Neural crest cell (in vitro differentiated cells): ENCODE data around the gene FAM217A. TPM values are rescaled to one million over a fixed set of nuclear protein-coding genes. Genes with fewer than 3 reads are reported as not detected.
"Not testable (repeated sequence)": the region's sequence is repeated elsewhere in the genome, so short reads cannot be mapped to it uniquely, and the experiment has no call there.

Experiments
- DNase-seq: peaks from one replicate; pipeline ENCODE4 v3.0.0; 2021; ENCODE audit warnings: low read depth, mixed read lengths, low spot score
- H3K27ac Mint-ChIP-seq: one replicate; pipeline ENCODE4 v1.8.0; 2021; ENCODE audit warnings: mild to moderate bottlenecking, mixed read lengths; ENCODE audit not compliant: unreplicated experiment
- H3K27me3 Mint-ChIP-seq: 2 replicates; pipeline ENCODE4 v1.8.0; 2021; ENCODE audit warnings: low read depth, mild to moderate bottlenecking, mixed read lengths
- H3K36me3 Mint-ChIP-seq: 2 replicates; pipeline ENCODE4 v1.8.0; 2021; ENCODE audit warnings: low read depth, mild to moderate bottlenecking, mixed read lengths
- H3K4me1 Mint-ChIP-seq: 2 replicates; pipeline ENCODE4 v1.8.0; 2021; ENCODE audit warnings: mixed read lengths
- H3K4me3 Mint-ChIP-seq: one replicate; pipeline ENCODE4 v1.8.0; 2021; ENCODE audit warnings: mild to moderate bottlenecking, mixed read lengths
- H3K9me3 Mint-ChIP-seq: 2 replicates; pipeline ENCODE4 v1.8.0; 2021; ENCODE audit warnings: mixed read lengths
- CTCF ChIP-seq: fragments of 200-600 bp; sonication (generic); conservative IDR thresholded peaks from 2 replicates; pipeline ENCODE4 v1.5.0; 2021; ENCODE audit warnings: antibody characterized with exemption, mild to moderate bottlenecking
- total RNA-seq: library from RNA; stranded (reverse); gene quantifications from 2 replicates; pipeline ENCODE4 v1.2.1, GENCODE V29; 2021

FAM217A gene
- total RNA-seq, 1 donor from 2014 or later = not detected

GRCh38 chr6:4100655-4101054 is 21.7 kb upstream of the FAM217A start:
- no peak for TF ChIP-seq CTCF
- no peaks in the 10 kb centered on the region for H3K36me3 Mint-ChIP-seq
- no peak for DNase-seq
- no peaks in the 10 kb centered on the region for H3K4me1 Mint-ChIP-seq
- no peaks in the 10 kb centered on the region for H3K27me3 Mint-ChIP-seq
- no peak overlapping the region for H3K4me3 Mint-ChIP-seq
- H3K9me3 Mint-ChIP-seq = no peaks in the 10 kb centered on the region
- no peak overlapping the region for H3K27ac Mint-ChIP-seq

- no peaks in the 10 kb centered on the region for H3K4me1 Mint-ChIP-seq
- no peak overlapping the region for H3K27ac Mint-ChIP-seq
- H3K9me3 Mint-ChIP-seq = no peaks in the 10 kb centered on the region
- no peak for TF ChIP-seq CTCF
- no peaks in the 10 kb centered on the region for H3K27me3 Mint-ChIP-seq
- H3K4me3 Mint-ChIP-seq = no peak overlapping the region
- no peak for DNase-seq
- H3K36me3 Mint-ChIP-seq = no peaks in the 10 kb centered on the region
These were observed 14.4 kb upstream of the FAM217A start for GRCh38 chr6:4093288-4093687.

- H3K4me1 Mint-ChIP-seq = no peaks in the 10 kb centered on the region
- no peak overlapping the region for H3K4me3 Mint-ChIP-seq
- no peaks in the 10 kb centered on the region for H3K9me3 Mint-ChIP-seq
- H3K27me3 Mint-ChIP-seq = no peaks in the 10 kb centered on the region
- no peak for TF ChIP-seq CTCF
- no peaks in the 10 kb centered on the region for H3K36me3 Mint-ChIP-seq
- DNase-seq = no peak
- H3K27ac Mint-ChIP-seq = no peak overlapping the region
These were observed 13.0 kb upstream of the FAM217A start for GRCh38 chr6:4091941-4092340.

GRCh38 chr6:4090043-4090442 is 11.1 kb upstream of the FAM217A start:
- not testable (repeated sequence) for H3K4me1 Mint-ChIP-seq, H3K4me3 Mint-ChIP-seq, DNase-seq, H3K36me3 Mint-ChIP-seq, H3K27me3 Mint-ChIP-seq, H3K9me3 Mint-ChIP-seq, H3K27ac Mint-ChIP-seq

GRCh38 chr6:4088704-4089103 is 9.8 kb upstream of the FAM217A start:
- no peak for TF ChIP-seq CTCF
- no peaks in the 10 kb centered on the region for H3K9me3 Mint-ChIP-seq
- no peak overlapping the region for H3K4me3 Mint-ChIP-seq
- no peak for DNase-seq
- H3K27ac Mint-ChIP-seq = no peak overlapping the region
- H3K27me3 Mint-ChIP-seq = no peaks in the 10 kb centered on the region
- H3K36me3 Mint-ChIP-seq = no peaks in the 10 kb centered on the region
- H3K4me1 Mint-ChIP-seq = peaks cover 6% of the 10 kb centered on the region

GRCh38 chr6:4085332-4085700 is 6.4 kb upstream of the FAM217A start:
- no peak for TF ChIP-seq CTCF
- Mint-ChIP-seq H3K4me3 (no peak overlapping the region), H3K27me3 (no peaks in the 10 kb centered on the region), H3K9me3 (no peaks in the 10 kb centered on the region), H3K36me3 (no peaks in the 10 kb centered on the region), H3K27ac (no peak overlapping the region), H3K4me1 (peaks cover 11% of the 10 kb centered on the region)
- no peak for DNase-seq
